GM23338 (cell line): Measurements from ENCODE around the gene HEATR5B. TPM values are rescaled to one million over a fixed set of nuclear protein-coding genes. Genes with fewer than 3 reads are reported as not detected.

Source experiments
- ATAC-seq: fragments of 200-7000 bp; cut with Tn5 transposase; 3 replicates; pipeline ENCODE4 v1.9.1; 2020
- DNase-seq: peaks from one replicate; pipeline ENCODE4 v3.0.0-alpha.2; 2015; ENCODE audit warnings: low spot score
- H2AFZ ChIP-seq: fragments of 200-600 bp; sonication (generic); 2 replicates; pipeline ENCODE4 v1.8.0; 2016; ENCODE audit warnings: antibody characterized with exemption, mild to moderate bottlenecking, moderate library complexity
- H3F3A ChIP-seq: fragments of 200-600 bp; sonication (generic); replicated peaks from 2 replicates; pipeline ENCODE4 v1.8.0; 2017; ENCODE audit warnings: antibody characterized with exemption, mixed run types, low read depth
- H3K27ac ChIP-seq: fragments of 200-600 bp; sonication (generic); 2 replicates; pipeline ENCODE4 v1.6.1; 2016; ENCODE audit warnings: low read depth
- H3K27me3 ChIP-seq: fragments of 200-600 bp; sonication (generic); 2 replicates; pipeline ENCODE4 v1.8.0; 2016; ENCODE audit warnings: mild to moderate bottlenecking, mixed run types, moderate library complexity; ENCODE audit not compliant: insufficient read depth
- H3K36me3 ChIP-seq: fragments of 200-600 bp; sonication (generic); 2 replicates; pipeline ENCODE4 v1.8.0; 2016; ENCODE audit warnings: mild to moderate bottlenecking; ENCODE audit not compliant: insufficient read depth
- H3K4me1 ChIP-seq: fragments of 200-600 bp; sonication (generic); 2 replicates; pipeline ENCODE4 v1.8.0; 2016; ENCODE audit warnings: mild to moderate bottlenecking, moderate library complexity; ENCODE audit not compliant: insufficient read depth
- H3K4me2 ChIP-seq: fragments of 200-600 bp; sonication (generic); 2 replicates; pipeline ENCODE4 v1.7.1; 2017; ENCODE audit warnings: mixed run types
- H3K4me3 ChIP-seq: fragments of 200-600 bp; sonication (generic); 2 replicates; pipeline ENCODE4 v1.6.1; 2016; ENCODE audit warnings: mixed run types
- H3K79me2 ChIP-seq: fragments of 200-600 bp; sonication (generic); replicated peaks from 2 replicates; pipeline ENCODE4 v1.8.0; 2017; ENCODE audit warnings: mild to moderate bottlenecking; ENCODE audit not compliant: insufficient read depth
- H3K9me2 ChIP-seq: fragments of 200-600 bp; sonication (generic); 2 replicates; pipeline ENCODE4 v1.8.0; 2017; ENCODE audit not compliant: insufficient read depth
- H4K20me1 ChIP-seq: fragments of 200-600 bp; sonication (generic); replicated peaks from 2 replicates; pipeline ENCODE4 v1.8.0; 2017; ENCODE audit warnings: mild to moderate bottlenecking; ENCODE audit not compliant: insufficient read depth
- H3K27ac Mint-ChIP-seq: 2 replicates; pipeline ENCODE4 v1.8.0; 2020; ENCODE audit warnings: inconsistent platforms, mild to moderate bottlenecking, moderate library complexity, mixed read lengths
- H3K27me3 Mint-ChIP-seq: 3 replicates; pipeline ENCODE4 v1.8.0; 2022; ENCODE audit warnings: low read depth, mild to moderate bottlenecking, moderate library complexity, mixed read lengths, inconsistent platforms; ENCODE audit not compliant: insufficient read depth, poor library complexity
- H3K36me3 Mint-ChIP-seq: 3 replicates; pipeline ENCODE4 v1.8.0; 2021; ENCODE audit warnings: low read depth, mild to moderate bottlenecking, inconsistent platforms, moderate library complexity, mixed read lengths
- H3K4me1 Mint-ChIP-seq: 3 replicates; pipeline ENCODE4 v1.8.0; 2020; ENCODE audit warnings: mild to moderate bottlenecking, inconsistent platforms, mixed read lengths
- H3K4me3 Mint-ChIP-seq: 3 replicates; pipeline ENCODE4 v1.8.0; 2021; ENCODE audit warnings: moderate library complexity, mild to moderate bottlenecking, inconsistent platforms, mixed read lengths
- H3K9me3 Mint-ChIP-seq: 3 replicates; pipeline ENCODE4 v1.8.0; 2020; ENCODE audit warnings: moderate library complexity, mild to moderate bottlenecking, inconsistent platforms, mixed read lengths
- CREB1 ChIP-seq: fragments of 250-450 bp; sonication (Bioruptor Pico); IDR thresholded peaks from 2 replicates; pipeline ENCODE4 v1.5.0; 2020; ENCODE audit warnings: low read depth, mild to moderate bottlenecking, moderate library complexity
- EZH2 ChIP-seq: fragments of 200-600 bp; sonication (generic); IDR thresholded peaks from one replicate; pipeline ENCODE4 v1.8.0; 2017; ENCODE audit warnings: antibody characterized with exemption, mild to moderate bottlenecking, low read depth; ENCODE audit not compliant: unreplicated experiment
- EZH2phosphoT487 ChIP-seq: fragments of 200-600 bp; sonication (generic); IDR thresholded peaks from one replicate; pipeline ENCODE4 v1.8.1; 2018; ENCODE audit warnings: antibody characterized with exemption; ENCODE audit not compliant: unreplicated experiment
- JUNB ChIP-seq: IDR thresholded peaks from one replicate; pipeline ENCODE4 v1.6.1; 2016; ENCODE audit warnings: antibody characterized with exemption; ENCODE audit not compliant: unreplicated experiment
- NANOG ChIP-seq: IDR thresholded peaks from 2 replicates; pipeline ENCODE4 v1.6.1; 2016; ENCODE audit warnings: antibody characterized with exemption, borderline replicate concordance
- POLR2AphosphoS5 ChIP-seq: IDR thresholded peaks from 2 replicates; pipeline ENCODE4 v1.6.1; 2016; ENCODE audit warnings: antibody characterized with exemption, low read depth
- STAT1 ChIP-seq: IDR thresholded peaks from one replicate; pipeline ENCODE4 v1.6.1; 2016; ENCODE audit warnings: antibody characterized with exemption; ENCODE audit not compliant: unreplicated experiment
- ZNF114 ChIP-seq: fragments of 250-450 bp; sonication (Bioruptor Pico); IDR thresholded peaks from 2 replicates; pipeline ENCODE4 v1.5.0; 2020; ENCODE audit warnings: mild to moderate bottlenecking, moderate library complexity
- ZNF331 ChIP-seq: fragments of 250-450 bp; sonication (Bioruptor Pico); IDR thresholded peaks from 2 replicates; pipeline ENCODE4 v1.5.0; 2020; ENCODE audit warnings: low read depth, mild to moderate bottlenecking, moderate library complexity
- polyA plus RNA-seq: library from polyadenylated mRNA; unstranded; fragments of >200 nt; fragmentation: Nextera tagmentation; extraction: Ambion mirVana; gene quantifications from 2 replicates; pipeline ENCODE4 v1.2.1, GENCODE V29; 2016
- total RNA-seq: library from RNA; depleted of rRNA; stranded (reverse); fragments of >200 nt; shearing (Covaris generic); gene quantifications from 2 replicates; pipeline ENCODE4 v1.2.3, GENCODE V29; 2014
- TF ChIP-seq, protein P1 (sequence below): fragments of 250-450 bp; sonication (Bioruptor Pico); IDR thresholded peaks from 2 replicates; pipeline ENCODE4 v1.5.0; 2020; ENCODE audit warnings: mild to moderate bottlenecking, moderate library complexity
- TF ChIP-seq, protein P2 (sequence below): IDR thresholded peaks from one replicate; pipeline ENCODE4 v1.6.1; 2018; ENCODE audit warnings: antibody characterized with exemption; ENCODE audit not compliant: unreplicated experiment
- TF ChIP-seq, protein P3 (sequence below), 2 experiments: fragments of 200-600 bp in 1 of 2; sonication (generic) in 1 of 2; conservative IDR thresholded peaks; 2 replicates each; pipeline versions ENCODE4 v1.5.1 to v1.6.1; 2016 to 2017; ENCODE audit warnings: antibody characterized with exemption in 2 of 2, low read depth in 2 of 2, mild to moderate bottlenecking in 2 of 2, moderate library complexity in 1 of 2
- TF ChIP-seq, protein P4 (sequence below): IDR thresholded peaks from 2 replicates; pipeline ENCODE4 v1.6.1; 2016; ENCODE audit warnings: antibody characterized with exemption

Gene HEATR5B
- total and polyA plus RNA-seq, 2 experiments from 2014 or later, result 4.0 to 18.8 TPM

DNA sequence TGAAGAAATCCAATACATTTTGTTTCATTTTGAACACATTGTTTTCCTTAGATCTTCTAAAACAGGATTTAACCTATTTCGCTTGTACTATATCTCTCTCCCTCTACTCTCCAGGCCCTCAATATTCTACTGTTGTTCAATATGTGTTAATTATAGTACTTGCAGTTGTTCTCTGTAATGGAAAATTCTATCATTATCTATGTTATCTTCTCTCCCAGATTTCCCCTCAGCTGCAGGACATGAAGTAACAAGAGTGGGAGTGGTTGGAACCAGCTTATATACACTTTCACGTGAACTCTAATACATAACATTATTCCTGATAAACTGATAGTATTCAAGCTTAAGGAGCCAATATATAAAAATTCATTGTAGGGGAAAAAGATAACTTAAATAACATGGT lies 110.9 kb downstream of the HEATR5B start:
- Histone ChIP-seq H3K4me2 (no peak overlapping the region), H3K27me3 (no peaks in the 10 kb centered on the region), H2AFZ (no peak overlapping the region), H3K79me2 (no peaks in the 10 kb centered on the region), H3K9me2 (no peaks in the 10 kb centered on the region), H3K4me3 (no peak overlapping the region), H3K36me3 (0 out of 2 replicates have a peak, but pooled peaks cover under 1% of the 10 kb centered on the region), H3K27ac (no peak overlapping the region), H3K4me1 (peaks cover 10% of the 10 kb centered on the region), H3F3A (no peaks in the 10 kb centered on the region), H4K20me1 (no peaks in the 10 kb centered on the region)
- no peak overlapping the region for H3K27ac Mint-ChIP-seq
- TF ChIP-seq POLR2AphosphoS5 (no peak), ZNF114 (CRISPR knock-in tag) (no peak), JUNB (no peak), EZH2phosphoT487 (no peak), ZNF331 (CRISPR knock-in tag) (no peak), CREB1 (CRISPR knock-in tag) (no peak), NANOG (no peak), STAT1 (no peak), EZH2 (no peak)
- TF ChIP-seq, protein P1, sequence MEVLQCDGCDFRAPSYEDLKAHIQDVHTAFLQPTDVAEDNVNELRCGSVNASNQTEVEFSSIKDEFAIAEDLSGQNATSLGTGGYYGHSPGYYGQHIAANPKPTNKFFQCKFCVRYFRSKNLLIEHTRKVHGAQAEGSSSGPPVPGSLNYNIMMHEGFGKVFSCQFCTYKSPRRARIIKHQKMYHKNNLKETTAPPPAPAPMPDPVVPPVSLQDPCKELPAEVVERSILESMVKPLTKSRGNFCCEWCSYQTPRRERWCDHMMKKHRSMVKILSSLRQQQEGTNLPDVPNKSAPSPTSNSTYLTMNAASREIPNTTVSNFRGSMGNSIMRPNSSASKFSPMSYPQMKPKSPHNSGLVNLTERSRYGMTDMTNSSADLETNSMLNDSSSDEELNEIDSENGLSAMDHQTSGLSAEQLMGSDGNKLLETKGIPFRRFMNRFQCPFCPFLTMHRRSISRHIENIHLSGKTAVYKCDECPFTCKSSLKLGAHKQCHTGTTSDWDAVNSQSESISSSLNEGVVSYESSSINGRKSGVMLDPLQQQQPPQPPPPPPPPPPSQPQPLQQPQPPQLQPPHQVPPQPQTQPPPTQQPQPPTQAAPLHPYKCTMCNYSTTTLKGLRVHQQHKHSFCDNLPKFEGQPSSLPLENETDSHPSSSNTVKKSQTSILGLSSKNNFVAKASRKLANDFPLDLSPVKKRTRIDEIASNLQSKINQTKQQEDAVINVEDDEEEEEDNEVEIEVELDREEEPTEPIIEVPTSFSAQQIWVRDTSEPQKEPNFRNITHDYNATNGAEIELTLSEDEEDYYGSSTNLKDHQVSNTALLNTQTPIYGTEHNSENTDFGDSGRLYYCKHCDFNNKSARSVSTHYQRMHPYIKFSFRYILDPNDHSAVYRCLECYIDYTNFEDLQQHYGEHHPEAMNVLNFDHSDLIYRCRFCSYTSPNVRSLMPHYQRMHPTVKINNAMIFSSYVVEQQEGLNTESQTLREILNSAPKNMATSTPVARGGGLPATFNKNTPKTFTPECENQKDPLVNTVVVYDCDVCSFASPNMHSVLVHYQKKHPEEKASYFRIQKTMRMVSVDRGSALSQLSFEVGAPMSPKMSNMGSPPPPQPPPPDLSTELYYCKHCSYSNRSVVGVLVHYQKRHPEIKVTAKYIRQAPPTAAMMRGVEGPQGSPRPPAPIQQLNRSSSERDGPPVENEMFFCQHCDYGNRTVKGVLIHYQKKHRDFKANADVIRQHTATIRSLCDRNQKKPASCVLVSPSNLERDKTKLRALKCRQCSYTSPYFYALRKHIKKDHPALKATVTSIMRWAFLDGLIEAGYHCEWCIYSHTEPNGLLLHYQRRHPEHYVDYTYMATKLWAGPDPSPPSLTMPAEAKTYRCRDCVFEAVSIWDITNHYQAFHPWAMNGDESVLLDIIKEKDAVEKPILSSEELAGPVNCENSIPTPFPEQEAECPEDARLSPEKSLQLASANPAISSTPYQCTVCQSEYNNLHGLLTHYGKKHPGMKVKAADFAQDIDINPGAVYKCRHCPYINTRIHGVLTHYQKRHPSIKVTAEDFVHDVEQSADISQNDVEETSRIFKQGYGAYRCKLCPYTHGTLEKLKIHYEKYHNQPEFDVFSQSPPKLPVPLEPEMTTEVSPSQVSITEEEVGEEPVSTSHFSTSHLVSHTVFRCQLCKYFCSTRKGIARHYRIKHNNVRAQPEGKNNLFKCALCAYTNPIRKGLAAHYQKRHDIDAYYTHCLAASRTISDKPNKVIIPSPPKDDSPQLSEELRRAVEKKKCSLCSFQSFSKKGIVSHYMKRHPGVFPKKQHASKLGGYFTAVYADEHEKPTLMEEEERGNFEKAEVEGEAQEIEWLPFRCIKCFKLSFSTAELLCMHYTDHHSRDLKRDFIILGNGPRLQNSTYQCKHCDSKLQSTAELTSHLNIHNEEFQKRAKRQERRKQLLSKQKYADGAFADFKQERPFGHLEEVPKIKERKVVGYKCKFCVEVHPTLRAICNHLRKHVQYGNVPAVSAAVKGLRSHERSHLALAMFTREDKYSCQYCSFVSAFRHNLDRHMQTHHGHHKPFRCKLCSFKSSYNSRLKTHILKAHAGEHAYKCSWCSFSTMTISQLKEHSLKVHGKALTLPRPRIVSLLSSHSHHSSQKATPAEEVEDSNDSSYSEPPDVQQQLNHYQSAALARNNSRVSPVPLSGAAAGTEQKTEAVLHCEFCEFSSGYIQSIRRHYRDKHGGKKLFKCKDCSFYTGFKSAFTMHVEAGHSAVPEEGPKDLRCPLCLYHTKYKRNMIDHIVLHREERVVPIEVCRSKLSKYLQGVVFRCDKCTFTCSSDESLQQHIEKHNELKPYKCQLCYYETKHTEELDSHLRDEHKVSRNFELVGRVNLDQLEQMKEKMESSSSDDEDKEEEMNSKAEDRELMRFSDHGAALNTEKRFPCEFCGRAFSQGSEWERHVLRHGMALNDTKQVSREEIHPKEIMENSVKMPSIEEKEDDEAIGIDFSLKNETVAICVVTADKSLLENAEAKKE (CRISPR knock-in tag), result no peak
- TF ChIP-seq, protein P2, sequence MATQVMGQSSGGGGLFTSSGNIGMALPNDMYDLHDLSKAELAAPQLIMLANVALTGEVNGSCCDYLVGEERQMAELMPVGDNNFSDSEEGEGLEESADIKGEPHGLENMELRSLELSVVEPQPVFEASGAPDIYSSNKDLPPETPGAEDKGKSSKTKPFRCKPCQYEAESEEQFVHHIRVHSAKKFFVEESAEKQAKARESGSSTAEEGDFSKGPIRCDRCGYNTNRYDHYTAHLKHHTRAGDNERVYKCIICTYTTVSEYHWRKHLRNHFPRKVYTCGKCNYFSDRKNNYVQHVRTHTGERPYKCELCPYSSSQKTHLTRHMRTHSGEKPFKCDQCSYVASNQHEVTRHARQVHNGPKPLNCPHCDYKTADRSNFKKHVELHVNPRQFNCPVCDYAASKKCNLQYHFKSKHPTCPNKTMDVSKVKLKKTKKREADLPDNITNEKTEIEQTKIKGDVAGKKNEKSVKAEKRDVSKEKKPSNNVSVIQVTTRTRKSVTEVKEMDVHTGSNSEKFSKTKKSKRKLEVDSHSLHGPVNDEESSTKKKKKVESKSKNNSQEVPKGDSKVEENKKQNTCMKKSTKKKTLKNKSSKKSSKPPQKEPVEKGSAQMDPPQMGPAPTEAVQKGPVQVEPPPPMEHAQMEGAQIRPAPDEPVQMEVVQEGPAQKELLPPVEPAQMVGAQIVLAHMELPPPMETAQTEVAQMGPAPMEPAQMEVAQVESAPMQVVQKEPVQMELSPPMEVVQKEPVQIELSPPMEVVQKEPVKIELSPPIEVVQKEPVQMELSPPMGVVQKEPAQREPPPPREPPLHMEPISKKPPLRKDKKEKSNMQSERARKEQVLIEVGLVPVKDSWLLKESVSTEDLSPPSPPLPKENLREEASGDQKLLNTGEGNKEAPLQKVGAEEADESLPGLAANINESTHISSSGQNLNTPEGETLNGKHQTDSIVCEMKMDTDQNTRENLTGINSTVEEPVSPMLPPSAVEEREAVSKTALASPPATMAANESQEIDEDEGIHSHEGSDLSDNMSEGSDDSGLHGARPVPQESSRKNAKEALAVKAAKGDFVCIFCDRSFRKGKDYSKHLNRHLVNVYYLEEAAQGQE, result no peak
- TF ChIP-seq, protein P3, sequence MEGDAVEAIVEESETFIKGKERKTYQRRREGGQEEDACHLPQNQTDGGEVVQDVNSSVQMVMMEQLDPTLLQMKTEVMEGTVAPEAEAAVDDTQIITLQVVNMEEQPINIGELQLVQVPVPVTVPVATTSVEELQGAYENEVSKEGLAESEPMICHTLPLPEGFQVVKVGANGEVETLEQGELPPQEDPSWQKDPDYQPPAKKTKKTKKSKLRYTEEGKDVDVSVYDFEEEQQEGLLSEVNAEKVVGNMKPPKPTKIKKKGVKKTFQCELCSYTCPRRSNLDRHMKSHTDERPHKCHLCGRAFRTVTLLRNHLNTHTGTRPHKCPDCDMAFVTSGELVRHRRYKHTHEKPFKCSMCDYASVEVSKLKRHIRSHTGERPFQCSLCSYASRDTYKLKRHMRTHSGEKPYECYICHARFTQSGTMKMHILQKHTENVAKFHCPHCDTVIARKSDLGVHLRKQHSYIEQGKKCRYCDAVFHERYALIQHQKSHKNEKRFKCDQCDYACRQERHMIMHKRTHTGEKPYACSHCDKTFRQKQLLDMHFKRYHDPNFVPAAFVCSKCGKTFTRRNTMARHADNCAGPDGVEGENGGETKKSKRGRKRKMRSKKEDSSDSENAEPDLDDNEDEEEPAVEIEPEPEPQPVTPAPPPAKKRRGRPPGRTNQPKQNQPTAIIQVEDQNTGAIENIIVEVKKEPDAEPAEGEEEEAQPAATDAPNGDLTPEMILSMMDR (conservative IDR thresholded peaks at IDR 0.05; ENCODE audit: low read depth in 2 of 2), result no peak
- TF ChIP-seq, protein P4, sequence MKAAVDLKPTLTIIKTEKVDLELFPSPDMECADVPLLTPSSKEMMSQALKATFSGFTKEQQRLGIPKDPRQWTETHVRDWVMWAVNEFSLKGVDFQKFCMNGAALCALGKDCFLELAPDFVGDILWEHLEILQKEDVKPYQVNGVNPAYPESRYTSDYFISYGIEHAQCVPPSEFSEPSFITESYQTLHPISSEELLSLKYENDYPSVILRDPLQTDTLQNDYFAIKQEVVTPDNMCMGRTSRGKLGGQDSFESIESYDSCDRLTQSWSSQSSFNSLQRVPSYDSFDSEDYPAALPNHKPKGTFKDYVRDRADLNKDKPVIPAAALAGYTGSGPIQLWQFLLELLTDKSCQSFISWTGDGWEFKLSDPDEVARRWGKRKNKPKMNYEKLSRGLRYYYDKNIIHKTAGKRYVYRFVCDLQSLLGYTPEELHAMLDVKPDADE, result no peak
- H3K4me1 Mint-ChIP-seq, result peaks cover 7% of the 10 kb centered on the region
- H3K4me3 Mint-ChIP-seq, result no peak overlapping the region
- H3K27me3 Mint-ChIP-seq, result peaks cover 10% of the 10 kb centered on the region
- H3K36me3 Mint-ChIP-seq, result peaks cover 5% of the 10 kb centered on the region; the same call in 2 of the 3 replicates
- peaks cover 2% of the 10 kb centered on the region; the same call in 2 of the 3 replicates for H3K9me3 Mint-ChIP-seq
- ATAC-seq (no peak), DNase-seq (no peak)
